Parathyroid adenoma (tissue), 2 donors: ENCODE measurements around the gene ART3.
"Not testable (repeated sequence)": the region's sequence is repeated elsewhere in the genome, so short reads cannot be mapped to it uniquely, and the experiment has no call there.

Experiments
- H2AFZ ChIP-seq: fragments of 300-600 bp; sonication (generic); one replicate; pipeline ENCODE4 v1.7.0; 2017; ENCODE audit warnings: antibody characterized with exemption, mild to moderate bottlenecking
- H3K27ac ChIP-seq: fragments of 300-600 bp; sonication (generic); one replicate; pipeline ENCODE4 v1.7.0; 2017
- H3K27me3 ChIP-seq: fragments of 300-600 bp; sonication (generic); one replicate; pipeline ENCODE4 v1.7.0; 2017; ENCODE audit warnings: low read length; ENCODE audit not compliant: control insufficient read depth, insufficient read depth
- H3K36me3 ChIP-seq: fragments of 300-600 bp; sonication (generic); one replicate; pipeline ENCODE4 v1.7.0; 2017; ENCODE audit warnings: low read length; ENCODE audit not compliant: control insufficient read depth, insufficient read depth
- H3K4me1 ChIP-seq: fragments of 300-600 bp; sonication (generic); one replicate; pipeline ENCODE4 v1.7.0; 2017; ENCODE audit warnings: control low read depth
- H3K4me2 ChIP-seq: fragments of 300-600 bp; sonication (generic); one replicate; pipeline ENCODE4 v1.7.0; 2017; ENCODE audit warnings: low read length
- H3K4me3 ChIP-seq: fragments of 300-600 bp; sonication (generic); one replicate; pipeline ENCODE4 v1.7.0; 2017; ENCODE audit warnings: low read depth, low read length
- H3K79me2 ChIP-seq: fragments of 300-600 bp; sonication (generic); one replicate; pipeline ENCODE4 v1.7.0; 2017; ENCODE audit warnings: control low read depth
- H3K9ac ChIP-seq: fragments of 300-600 bp; sonication (generic); one replicate; pipeline ENCODE4 v1.7.0; 2017; ENCODE audit warnings: mild to moderate bottlenecking
- H3K9me3 ChIP-seq: fragments of 300-600 bp; sonication (generic); one replicate; pipeline ENCODE4 v1.7.0; 2017; ENCODE audit warnings: low read length; ENCODE audit not compliant: control insufficient read depth
- CTCF ChIP-seq: fragments of 300-600 bp; sonication (generic); IDR thresholded peaks from one replicate; pipeline ENCODE4 v1.7.0; 2017; ENCODE audit warnings: antibody characterized with exemption, mild to moderate bottlenecking
- donor health status: primary hyperparathyroidism.

The ART3 gene

GRCh38 chr4:76035799-76036380, 38.6 kb upstream of the ART3 start, which contains the start of gene CXCL11:
CXCL11 (minus strand) TSS chr4:76036070; CDS start chr4:76035987, 83 bp downstream.
- no peaks in the 10 kb centered on the region for H3K36me3 ChIP-seq
- no peak for TF ChIP-seq CTCF
- H3K9ac ChIP-seq = no peak within 1 kb of the TSS
- no peak within 1 kb of the TSS for H3K27ac ChIP-seq
- no peaks in the 10 kb centered on the region for H3K79me2 ChIP-seq
- no peak within 1 kb of the TSS for H3K4me3 ChIP-seq
- H2AFZ ChIP-seq = no peak within 1 kb of the TSS
- H3K4me2 ChIP-seq = no peak within 1 kb of the TSS
- no peaks in the 10 kb centered on the region for H3K9me3 ChIP-seq
- H3K27me3 ChIP-seq = no peaks in the 10 kb centered on the region
- H3K4me1 ChIP-seq = no peaks in the 10 kb centered on the region

- Histone ChIP-seq H3K27me3 (no peaks in the 10 kb centered on the region), H3K36me3 (no peaks in the 10 kb centered on the region), H3K4me1 (no peaks in the 10 kb centered on the region), H3K9ac (no peak overlapping the region), H3K4me3 (no peak overlapping the region), H3K27ac (no peak overlapping the region), H3K9me3 (no peaks in the 10 kb centered on the region), H2AFZ (no peak overlapping the region), H3K79me2 (no peaks in the 10 kb centered on the region), H3K4me2 (no peak overlapping the region)
- no peak for TF ChIP-seq CTCF
Measured at GRCh38 chr4:76036855-76037254, 37.7 kb upstream of the ART3 start.

- not testable (repeated sequence) for H3K36me3 ChIP-seq, H3K4me3 ChIP-seq, H3K9ac ChIP-seq, H3K4me2 ChIP-seq, H3K9me3 ChIP-seq, H3K4me1 ChIP-seq, H3K79me2 ChIP-seq, H3K27me3 ChIP-seq, H2AFZ ChIP-seq, H3K27ac ChIP-seq
Measured at GRCh38 chr4:76042241-76042998, 32.1 kb upstream of the ART3 start.

GRCh38 chr4:76043306-76043705, 31.2 kb upstream of the ART3 start:
- H3K4me2 ChIP-seq, H3K27ac ChIP-seq, H3K9ac ChIP-seq, H3K9me3 ChIP-seq, H3K36me3 ChIP-seq, H3K79me2 ChIP-seq, H2AFZ ChIP-seq, H3K27me3 ChIP-seq, H3K4me3 ChIP-seq, H3K4me1 ChIP-seq: not testable (repeated sequence)

GRCh38 chr4:76044686-76045085, 29.8 kb upstream of the ART3 start:
- H3K4me3 ChIP-seq, H3K4me1 ChIP-seq, H3K9me3 ChIP-seq, H3K27ac ChIP-seq, H3K79me2 ChIP-seq, H2AFZ ChIP-seq, H3K36me3 ChIP-seq, H3K9ac ChIP-seq, H3K4me2 ChIP-seq, H3K27me3 ChIP-seq: not testable (repeated sequence)

- not testable (repeated sequence) for H3K4me2 ChIP-seq, H3K27ac ChIP-seq, H3K79me2 ChIP-seq, H3K9ac ChIP-seq, H2AFZ ChIP-seq, H3K9me3 ChIP-seq, H3K4me1 ChIP-seq, H3K36me3 ChIP-seq, H3K27me3 ChIP-seq, H3K4me3 ChIP-seq
Measured at GRCh38 chr4:76049860-76050416, 24.6 kb upstream of the ART3 start.

GRCh38 chr4:76050560-76051050, 23.9 kb upstream of the ART3 start:
- not testable (repeated sequence) for H3K36me3 ChIP-seq, H3K27ac ChIP-seq, H3K9me3 ChIP-seq, H3K9ac ChIP-seq, H3K4me2 ChIP-seq, H2AFZ ChIP-seq, H3K4me3 ChIP-seq, H3K27me3 ChIP-seq, H3K79me2 ChIP-seq, H3K4me1 ChIP-seq
